Psoas muscle (tissue), 8 donors: ENCODE results near the gene ARHGEF26. TPM values are rescaled to one million over a fixed set of nuclear protein-coding genes. Genes with fewer than 3 reads are reported as not detected.

ENCODE experiments used
- ATAC-seq, 4 donors: fragments of 200-7000 bp; cut with Tn5 transposase; one replicate each; pipeline ENCODE4 v1.9.1; 2020; ENCODE audit warnings: moderate library complexity in 3 of 4, mild to moderate bottlenecking in 2 of 4
- DNase-seq, 2 donors: peaks; one replicate each; pipeline ENCODE4 v3.0.0-alpha.2; 2020
- H3K27ac ChIP-seq: fragments of 200-600 bp; one replicate; pipeline ENCODE4 v1.8.0; 2022
- H3K27me3 ChIP-seq, 3 donors: fragments of 200-600 bp in 1 of 3; one replicate each; pipeline versions ENCODE4 v1.6.1 to v1.8.0; 2013 to 2022; ENCODE audit warnings: low read length in 2 of 3, mild to moderate bottlenecking in 2 of 3, moderate library complexity in 1 of 3; ENCODE audit not compliant: insufficient read depth in 3 of 3
- H3K36me3 ChIP-seq, 2 donors: fragments of 200-600 bp in 1 of 2; one replicate each; pipeline versions ENCODE4 v1.6.1 to v1.8.0; 2013 to 2022; ENCODE audit warnings: low read depth in 1 of 2, mild to moderate bottlenecking in 1 of 2, moderate library complexity in 1 of 2; ENCODE audit not compliant: insufficient read depth in 1 of 2
- H3K4me1 ChIP-seq: fragments of 200-600 bp; one replicate; pipeline ENCODE4 v1.8.0; 2022
- H3K4me3 ChIP-seq: fragments of 200-600 bp; one replicate; pipeline ENCODE4 v1.8.0; 2022; ENCODE audit warnings: mild to moderate bottlenecking
- H3K9me3 ChIP-seq: fragments of 200-600 bp; one replicate; pipeline ENCODE4 v1.8.0; 2022
- WGBS, 3 donors: extraction: QIAGEN DNeasy Blood & Tissue Kit; methylation state at CpG; one replicate each; pipeline versions ENCODE4 v1.1.6 to v1.1.7; 2013; 5-methylcytosine and 5-hydroxymethylcytosine counted together
- intact Hi-C, 2 donors: fragments of 100-400 bp; cut with DNase I; formaldehyde crosslinking; loops; one replicate each; pipeline versions ENCODE4 v1.11.0 to v1.14.2; 2022
- polyA plus RNA-seq, 3 donors: library from polyadenylated mRNA; stranded (reverse); fragments of 200-250 nt; gene quantifications; one replicate each; pipeline ENCODE4 v1.2.3, GENCODE V29; 2013
- total RNA-seq, 4 donors: library from RNA; stranded (reverse); fragmentation: NEBNext Ultra II Directional in 2 of 4; extraction: Animal tissue kit (Norgen Biotek cat#: 25700) in 2 of 4; gene quantifications; one replicate each; pipeline versions ENCODE4 v1.2.1 to v1.2.4, GENCODE V29; 2021 to 2023
- TF ChIP-seq, protein P1 (sequence below): fragments of 200-600 bp; IDR thresholded peaks from one replicate; pipeline ENCODE4 v1.8.0; 2022; ENCODE audit warnings: antibody characterized with exemption
- donor health status: healthy with polysubstance abuse.
- donor health status: DM: no; HTN: no; CAD: no; lungs with moderate emphysema.
- donor health status: Bipolar disorder and iron deficiency.
- donor health status: healthy.
- donor health status: DM: yes; HTN: yes; CAD: no.
- donor health status: DM: no; HTN: no; CAD: no.
- donor health status: DM: no; HTN: no; CAD: no.
- donor health status: DM: yes; HTN: yes; CAD: no.

Gene ARHGEF26
- total and polyA plus RNA-seq, 7 donors = 0.35 to 1.8 (median 0.42) TPM

DNA sequence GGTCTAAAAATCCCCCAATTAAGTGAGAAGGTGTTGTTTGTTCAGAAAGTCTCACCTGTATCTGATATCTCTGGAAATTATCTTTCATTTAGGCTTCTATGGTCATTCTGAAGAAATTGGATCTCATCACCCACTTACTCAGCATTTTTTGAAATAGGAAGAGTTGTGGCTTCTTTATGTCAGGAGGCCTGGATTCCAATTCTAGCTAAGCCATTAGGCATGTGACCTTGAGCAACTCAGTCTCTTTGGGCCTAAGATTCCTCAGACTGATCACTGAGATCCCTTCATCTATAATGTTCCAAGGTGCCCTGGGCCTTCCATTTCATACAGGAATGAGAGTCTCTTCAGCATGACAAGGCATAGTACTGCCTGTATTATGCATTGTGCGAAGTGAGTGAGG is 70.3 kb downstream of the ARHGEF26 start:
- H3K36me3 ChIP-seq = no peaks in the 10 kb centered on the region

DNA sequence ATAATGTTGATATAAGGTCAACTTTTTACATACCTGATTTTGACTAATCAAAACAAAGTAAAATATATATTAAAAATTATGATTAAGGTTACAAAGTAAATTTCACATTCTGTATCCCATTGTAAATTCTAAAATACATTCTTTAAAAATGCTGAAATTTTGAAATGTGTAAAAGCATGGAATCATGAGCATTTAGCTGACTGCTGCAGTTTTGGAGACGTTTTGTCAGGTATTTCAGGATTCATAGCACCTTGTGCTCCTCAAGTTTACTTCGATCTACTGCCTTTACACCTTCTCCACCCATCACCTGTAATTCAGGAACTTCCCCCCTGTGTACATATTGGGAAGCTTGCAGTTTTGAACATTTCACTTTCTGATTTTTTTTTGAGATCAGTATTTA is 71.0 kb downstream of the ARHGEF26 start:
- no peaks in the 10 kb centered on the region for H3K4me1 ChIP-seq
- WGBS, 3 donors = 88 to 91% (median 91%) methylated on average over 2 of the region's 2 CpGs
- H3K27me3 ChIP-seq = no peaks in the 10 kb centered on the region
- ATAC-seq (no peak), DNase-seq (no peak)
- intact Hi-C loops = no loop called here
- no peaks in the 10 kb centered on the region for H3K36me3 ChIP-seq
- TF ChIP-seq, protein P1, sequence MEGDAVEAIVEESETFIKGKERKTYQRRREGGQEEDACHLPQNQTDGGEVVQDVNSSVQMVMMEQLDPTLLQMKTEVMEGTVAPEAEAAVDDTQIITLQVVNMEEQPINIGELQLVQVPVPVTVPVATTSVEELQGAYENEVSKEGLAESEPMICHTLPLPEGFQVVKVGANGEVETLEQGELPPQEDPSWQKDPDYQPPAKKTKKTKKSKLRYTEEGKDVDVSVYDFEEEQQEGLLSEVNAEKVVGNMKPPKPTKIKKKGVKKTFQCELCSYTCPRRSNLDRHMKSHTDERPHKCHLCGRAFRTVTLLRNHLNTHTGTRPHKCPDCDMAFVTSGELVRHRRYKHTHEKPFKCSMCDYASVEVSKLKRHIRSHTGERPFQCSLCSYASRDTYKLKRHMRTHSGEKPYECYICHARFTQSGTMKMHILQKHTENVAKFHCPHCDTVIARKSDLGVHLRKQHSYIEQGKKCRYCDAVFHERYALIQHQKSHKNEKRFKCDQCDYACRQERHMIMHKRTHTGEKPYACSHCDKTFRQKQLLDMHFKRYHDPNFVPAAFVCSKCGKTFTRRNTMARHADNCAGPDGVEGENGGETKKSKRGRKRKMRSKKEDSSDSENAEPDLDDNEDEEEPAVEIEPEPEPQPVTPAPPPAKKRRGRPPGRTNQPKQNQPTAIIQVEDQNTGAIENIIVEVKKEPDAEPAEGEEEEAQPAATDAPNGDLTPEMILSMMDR = no peak
- no peaks in the 10 kb centered on the region for H3K9me3 ChIP-seq
- H3K27ac ChIP-seq = no peak overlapping the region
- H3K4me3 ChIP-seq = no peak overlapping the region

More for the DNA sequence above, 70.3 kb downstream of the ARHGEF26 start:
- TF ChIP-seq, protein P1 = no peak
- Histone ChIP-seq H3K27me3 (no peaks in the 10 kb centered on the region), H3K4me1 (no peaks in the 10 kb centered on the region), H3K9me3 (no peaks in the 10 kb centered on the region), H3K27ac (no peak overlapping the region), H3K4me3 (no peak overlapping the region)
- 96 to 100% (median 100%) methylated on average over 1 of the region's 1 CpG for WGBS, 3 donors
- ATAC-seq = no peak
- DNase-seq = no peak
- intact Hi-C loops = no loop called here

DNA sequence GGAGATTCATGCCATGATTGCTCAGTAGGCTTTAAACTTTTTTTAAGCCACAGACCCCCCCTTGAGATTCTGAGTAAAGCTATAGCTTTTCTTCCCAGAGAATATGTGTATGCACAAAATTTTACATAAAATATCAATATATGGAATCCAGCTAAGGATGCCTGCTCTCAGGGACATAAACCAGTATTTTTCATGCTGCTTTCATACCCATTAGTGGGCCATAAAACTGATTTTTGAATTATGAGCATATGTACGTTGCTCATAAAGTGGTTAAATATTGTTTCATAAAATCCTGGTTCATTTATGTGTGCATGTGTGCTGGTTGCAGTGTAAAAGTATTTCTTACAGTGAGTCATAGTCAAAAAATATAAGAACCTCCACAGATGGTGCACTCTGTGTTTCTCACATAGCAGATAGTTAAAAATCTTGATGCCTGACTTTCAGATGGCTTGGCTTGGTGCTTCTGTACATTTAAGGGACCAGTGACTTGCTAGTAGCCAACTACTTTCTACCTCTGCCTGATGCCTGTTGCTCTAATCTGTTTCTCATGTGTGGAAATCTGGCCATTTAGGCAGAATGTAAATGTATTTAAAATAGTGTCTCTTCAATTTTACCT is 71.9 kb downstream of the ARHGEF26 start:
- TF ChIP-seq, protein P1 = no peak
- no peak for DNase-seq
- H3K27me3 ChIP-seq = no peaks in the 10 kb centered on the region
- H3K27ac ChIP-seq = no peak overlapping the region
- no peaks in the 10 kb centered on the region for H3K9me3 ChIP-seq
- 77 to 88% (median 83%) methylated on average over 1 of the region's 1 CpG for WGBS, 3 donors
- no peaks in the 10 kb centered on the region for H3K4me1 ChIP-seq
- H3K4me3 ChIP-seq = no peak overlapping the region
- no peak for ATAC-seq
- intact Hi-C loops = no loop called here
- H3K36me3 ChIP-seq = no peaks in the 10 kb centered on the region

DNA sequence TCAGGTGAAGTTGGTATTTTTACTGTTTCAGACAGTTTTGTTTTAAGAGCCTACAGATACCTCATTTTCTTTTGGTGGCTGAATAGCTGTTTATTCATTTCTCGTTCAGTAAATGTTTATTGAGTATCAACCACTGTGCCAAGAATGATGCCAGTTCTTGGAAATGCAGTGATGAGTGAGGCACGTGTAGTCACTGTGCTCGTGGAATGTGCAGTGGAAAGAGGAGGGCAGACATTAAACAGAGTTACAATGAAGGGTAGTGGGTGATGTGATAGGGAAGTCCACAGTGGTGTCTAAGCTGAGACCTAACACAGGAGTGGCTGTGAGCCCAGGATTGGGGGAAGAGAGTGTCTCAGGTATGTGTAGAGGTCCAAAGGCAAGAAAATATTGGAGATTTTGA is 73.7 kb downstream of the ARHGEF26 start:
- ATAC-seq (no peak), DNase-seq (no peak)
- H3K36me3 ChIP-seq = no peaks in the 10 kb centered on the region
- no peaks in the 10 kb centered on the region for H3K27me3 ChIP-seq
- intact Hi-C loops = no loop called here
- TF ChIP-seq, protein P1 = no peak
- H3K4me3 ChIP-seq = no peak overlapping the region
- no peak overlapping the region for H3K27ac ChIP-seq
- 66 to 69% (median 68%) methylated on average over 3 of the region's 3 CpGs for WGBS, 3 donors
- H3K4me1 ChIP-seq = no peaks in the 10 kb centered on the region
- no peaks in the 10 kb centered on the region for H3K9me3 ChIP-seq
